Activated T-helper 17 cell treated with anti-CD3 and anti-CD28 coated beads, Interleukin-2, amount 50 U/mL, for 72 hours (primary cell): ENCODE results near the gene ZFPM1. TPM values are rescaled to one million over a fixed set of nuclear protein-coding genes. Genes with fewer than 3 reads are reported as not detected.

ENCODE experiments used
- ATAC-seq: fragments of 150-1000 bp; cut with Tn5 transposase; replicated peaks from 2 replicates; pipeline ENCODE4 v1.10.0; 2021; ENCODE audit warnings: mild to moderate bottlenecking, moderate library complexity
- H3K27ac Mint-ChIP-seq: one replicate; pipeline ENCODE4 v1.8.0; 2022; ENCODE audit warnings: mixed read lengths
- H3K27me3 Mint-ChIP-seq: one replicate; pipeline ENCODE4 v1.8.0; 2022; ENCODE audit warnings: mixed read lengths
- H3K36me3 Mint-ChIP-seq: one replicate; pipeline ENCODE4 v1.8.0; 2022; ENCODE audit warnings: low read depth, mild to moderate bottlenecking, mixed read lengths
- H3K4me1 Mint-ChIP-seq: one replicate; pipeline ENCODE4 v1.8.0; 2022; ENCODE audit warnings: mixed read lengths
- H3K4me3 Mint-ChIP-seq: one replicate; pipeline ENCODE4 v1.8.0; 2022; ENCODE audit warnings: mild to moderate bottlenecking, mixed read lengths
- H3K9me3 Mint-ChIP-seq: one replicate; pipeline ENCODE4 v1.8.0; 2022; ENCODE audit warnings: mixed read lengths
- total RNA-seq, 2 donors: library from RNA; stranded (reverse); gene quantifications; one replicate each; pipeline ENCODE4 v1.2.3, GENCODE V29; 2022

ZFPM1 gene
- total RNA-seq, 2 donors from 2014 or later = 12.2 to 22.1 TPM

- Mint-ChIP-seq H3K27me3 (no peaks in the 10 kb centered on the region), H3K9me3 (no peaks in the 10 kb centered on the region), H3K4me3 (no peak overlapping the region), H3K36me3 (peaks cover 16% of the 10 kb centered on the region), H3K4me1 (peaks cover 5% of the 10 kb centered on the region), H3K27ac (peak overlapping the region; percentile 54)
- ATAC-seq = no peak
These were observed 5.7 kb downstream of the ZFPM1 start for GRCh38 chr16:88458773-88459235.

DNA sequence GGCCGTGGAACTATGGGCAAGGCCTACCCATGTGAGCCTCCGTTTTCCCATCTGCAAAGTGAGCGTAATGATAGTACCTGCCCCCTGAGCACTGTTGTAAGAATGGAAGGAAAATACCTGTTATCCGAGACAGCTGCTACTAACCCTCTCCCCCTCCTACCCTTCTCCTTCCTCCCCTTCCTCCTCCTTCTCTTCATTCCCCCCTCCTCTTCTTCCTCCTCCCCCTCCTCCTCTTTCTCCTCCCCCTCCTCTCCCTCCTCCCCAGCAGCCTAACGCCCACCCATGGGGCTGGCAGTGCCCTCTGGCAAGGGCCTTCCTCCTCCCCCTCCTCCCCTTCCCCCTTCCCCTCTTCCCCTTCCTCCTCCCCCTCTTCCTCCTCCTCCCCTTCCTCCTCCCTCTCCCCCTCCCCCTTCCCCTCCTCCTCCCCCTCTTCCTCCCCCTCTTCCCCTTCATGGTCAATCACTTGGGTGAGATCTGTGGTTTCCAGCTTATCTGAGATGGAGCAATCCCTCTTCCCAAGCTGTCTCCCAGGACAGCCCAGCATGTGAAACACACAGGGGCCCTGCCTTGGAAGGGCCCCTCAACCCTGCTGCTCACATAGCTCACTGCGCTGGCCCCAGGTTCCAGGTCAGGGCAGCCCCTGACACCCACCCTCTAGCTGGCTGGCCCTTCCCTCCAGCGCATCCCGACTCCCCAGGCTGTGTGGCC lies 6.4 kb downstream of the ZFPM1 start:
- H3K4me3 Mint-ChIP-seq = no peak overlapping the region

DNA sequence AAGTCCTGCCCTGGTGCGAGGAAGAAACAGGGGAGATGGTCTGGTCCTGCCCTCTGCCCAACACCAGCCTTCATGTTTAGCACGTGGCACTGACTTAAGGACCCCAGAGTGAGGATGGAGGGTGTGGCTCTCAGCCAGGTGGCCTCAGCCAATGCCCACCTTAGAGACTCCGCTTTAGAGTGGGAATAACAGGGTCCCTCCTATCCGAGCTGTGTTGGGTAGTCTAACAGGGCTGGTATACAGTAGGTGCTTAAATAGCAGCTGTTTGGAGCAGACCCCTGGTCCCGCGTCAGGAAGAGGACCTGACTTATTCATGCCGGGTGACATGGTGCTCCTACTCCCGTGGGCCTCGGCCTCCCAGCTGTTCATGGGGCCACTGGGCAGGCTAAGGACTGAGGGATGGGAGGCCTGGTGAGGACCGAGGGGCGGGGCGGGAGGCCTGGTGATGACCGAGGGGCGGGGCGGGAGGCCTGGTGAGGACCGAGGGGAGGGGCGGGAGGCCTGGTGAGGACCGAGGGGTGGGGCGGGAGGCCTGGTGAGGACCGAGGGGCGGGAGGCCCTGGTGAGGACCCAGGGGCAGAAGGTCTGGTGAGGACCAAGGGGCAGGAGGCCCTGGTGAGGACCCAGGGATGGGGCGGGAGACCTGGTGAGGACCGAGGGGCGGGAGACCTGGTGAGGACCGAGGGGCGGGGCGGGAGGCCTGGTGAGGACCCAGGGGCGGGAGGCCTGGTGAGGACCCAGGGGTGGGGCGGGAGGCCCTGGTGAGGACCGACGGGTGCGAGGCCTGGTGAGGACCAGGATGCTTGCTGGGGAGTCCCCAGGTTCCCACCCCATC lies 7.6 kb downstream of the ZFPM1 start:
- H3K4me1 Mint-ChIP-seq = peaks cover 10% of the 10 kb centered on the region

More for the DNA sequence above, 6.4 kb downstream of the ZFPM1 start:
- peak overlapping the region; percentile 54 for H3K27ac Mint-ChIP-seq
- ATAC-seq = no peak
- H3K27me3 Mint-ChIP-seq = no peaks in the 10 kb centered on the region
- peaks cover 9% of the 10 kb centered on the region for H3K4me1 Mint-ChIP-seq
- H3K36me3 Mint-ChIP-seq = peaks cover 14% of the 10 kb centered on the region
- no peaks in the 10 kb centered on the region for H3K9me3 Mint-ChIP-seq

DNA sequence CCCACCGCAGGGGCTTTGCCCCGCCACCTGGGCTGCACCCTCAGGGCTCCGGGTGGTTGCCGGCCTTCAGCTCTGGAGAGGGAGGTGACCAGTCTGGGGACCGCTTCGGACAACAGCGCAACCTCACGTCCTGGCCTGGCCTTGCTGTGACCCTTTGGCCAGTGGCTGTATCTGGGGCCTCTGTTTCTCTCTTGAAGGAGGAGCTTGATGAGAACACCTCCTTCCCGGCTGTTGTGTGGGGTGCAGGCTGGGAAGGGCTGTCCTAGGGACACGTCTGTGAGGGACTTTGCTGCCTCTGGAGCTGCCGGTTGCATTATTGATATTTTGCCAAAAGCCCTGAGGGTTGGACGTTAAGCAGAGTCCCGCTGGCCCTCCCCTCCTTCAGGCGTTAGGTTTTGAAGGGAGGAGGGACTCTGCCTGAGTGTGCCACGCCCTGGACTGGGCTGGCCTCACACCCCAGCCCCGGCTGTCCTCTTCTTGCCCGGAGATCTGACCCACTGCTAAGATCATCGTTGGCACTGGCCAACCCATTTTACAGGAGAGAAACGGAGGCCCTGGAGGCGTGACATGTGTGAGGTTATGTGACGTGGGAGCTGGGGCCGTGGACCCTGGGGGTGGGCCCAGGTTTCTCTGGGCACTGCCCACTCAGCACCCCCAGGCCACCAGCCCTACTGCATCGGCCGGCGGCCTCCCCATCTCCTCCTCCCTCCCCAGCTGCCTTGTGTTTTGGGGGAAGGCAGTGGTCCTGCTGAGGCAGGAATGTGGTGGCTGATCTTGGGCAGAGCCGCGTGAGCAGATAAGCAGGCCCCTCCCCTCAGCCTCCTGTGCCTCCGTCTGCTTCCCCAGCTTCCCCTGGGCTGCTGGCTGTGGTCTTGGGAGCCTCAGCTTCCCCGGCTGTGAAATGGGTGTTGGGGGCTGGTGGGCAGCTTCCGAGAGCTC lies 8.5 kb downstream of the ZFPM1 start:
- Mint-ChIP-seq H3K36me3 (no peaks in the 10 kb centered on the region), H3K27ac (no peak overlapping the region), H3K27me3 (no peaks in the 10 kb centered on the region), H3K4me1 (peaks cover 5% of the 10 kb centered on the region), H3K9me3 (no peaks in the 10 kb centered on the region), H3K4me3 (no peak overlapping the region)
- no peak for ATAC-seq

More for the DNA sequence above, 7.6 kb downstream of the ZFPM1 start:
- H3K4me3 Mint-ChIP-seq = no peak overlapping the region
- no peaks in the 10 kb centered on the region for H3K9me3 Mint-ChIP-seq
- ATAC-seq = no peak
- H3K27me3 Mint-ChIP-seq = no peaks in the 10 kb centered on the region
- no peak overlapping the region for H3K27ac Mint-ChIP-seq
- H3K36me3 Mint-ChIP-seq = peaks cover 7% of the 10 kb centered on the region

GRCh38 chr16:88462396-88462795 lies 9.3 kb downstream of the ZFPM1 start:
- no peaks in the 10 kb centered on the region for H3K36me3 Mint-ChIP-seq
- H3K27me3 Mint-ChIP-seq = no peaks in the 10 kb centered on the region
- no peak overlapping the region for H3K27ac Mint-ChIP-seq
- no peak for ATAC-seq
- no peak overlapping the region for H3K4me3 Mint-ChIP-seq
- H3K9me3 Mint-ChIP-seq = no peaks in the 10 kb centered on the region
- H3K4me1 Mint-ChIP-seq = peaks cover 5% of the 10 kb centered on the region

DNA sequence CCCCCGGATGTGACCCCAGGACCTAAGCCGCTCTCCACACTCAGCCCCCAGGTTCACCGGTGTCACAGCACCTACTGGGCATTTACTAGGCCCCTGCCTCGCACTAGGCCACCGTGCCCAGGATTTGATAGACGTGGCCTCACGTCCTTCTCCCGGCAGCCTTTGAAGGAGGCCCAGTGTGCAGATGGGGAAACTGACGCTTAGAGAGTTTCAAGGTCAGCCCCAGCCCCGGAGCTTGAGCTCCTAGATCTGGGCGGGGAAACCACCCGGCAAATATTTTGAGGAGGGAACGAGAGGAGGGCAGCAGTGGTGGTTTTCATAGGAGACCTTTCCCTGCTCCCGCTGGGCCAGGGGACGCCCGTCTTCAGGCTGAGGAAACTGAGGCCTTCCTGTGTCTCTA lies 10.3 kb downstream of the ZFPM1 start:
- peaks cover 5% of the 10 kb centered on the region for H3K4me1 Mint-ChIP-seq

GRCh38 chr16:88464447-88465318 lies 11.6 kb downstream of the ZFPM1 start:
- Mint-ChIP-seq H3K4me3 (no peak overlapping the region), H3K4me1 (peaks cover 9% of the 10 kb centered on the region), H3K27me3 (no peaks in the 10 kb centered on the region), H3K9me3 (no peaks in the 10 kb centered on the region), H3K36me3 (no peaks in the 10 kb centered on the region), H3K27ac (peak overlapping the region; percentile 62)
- ATAC-seq = no peak

More for the DNA sequence above, 10.3 kb downstream of the ZFPM1 start:
- no peak for ATAC-seq
- Mint-ChIP-seq H3K27ac (no peak overlapping the region), H3K36me3 (no peaks in the 10 kb centered on the region), H3K27me3 (no peaks in the 10 kb centered on the region), H3K4me3 (no peak overlapping the region), H3K9me3 (no peaks in the 10 kb centered on the region)

DNA sequence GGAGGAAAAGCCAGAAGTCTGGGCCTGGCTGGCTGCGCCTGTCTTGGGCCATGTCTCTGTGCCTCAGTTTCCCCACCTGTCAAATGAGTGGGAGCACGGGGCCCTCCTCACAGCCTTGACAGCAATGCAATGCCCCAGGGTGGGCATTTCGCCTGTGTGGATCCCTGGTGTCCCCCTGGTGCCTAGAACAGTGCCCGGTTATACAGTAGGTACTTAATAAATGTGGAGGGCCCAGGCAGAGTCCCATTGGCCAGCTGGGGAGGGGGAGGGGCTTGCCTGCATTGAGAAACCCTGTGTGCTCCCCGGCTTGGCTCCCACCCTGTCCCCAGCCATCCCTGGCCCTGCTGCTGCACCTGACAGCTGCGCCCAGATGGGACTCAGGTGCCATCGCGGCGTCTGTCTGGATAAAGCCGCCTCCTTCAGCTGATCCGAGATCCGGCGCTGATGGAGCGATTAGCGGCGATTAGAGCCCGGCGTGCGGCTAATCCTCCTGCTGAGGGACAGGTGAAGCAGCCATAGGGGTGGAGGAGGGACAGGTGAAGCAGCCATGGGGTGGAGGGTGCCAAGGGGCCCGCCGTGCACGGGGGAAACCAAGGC lies 12.4 kb downstream of the ZFPM1 start:
- Mint-ChIP-seq H3K4me3 (no peak overlapping the region), H3K27ac (no peak overlapping the region), H3K36me3 (no peaks in the 10 kb centered on the region), H3K4me1 (peaks cover 16% of the 10 kb centered on the region), H3K9me3 (no peaks in the 10 kb centered on the region), H3K27me3 (no peaks in the 10 kb centered on the region)
- no peak for ATAC-seq

DNA sequence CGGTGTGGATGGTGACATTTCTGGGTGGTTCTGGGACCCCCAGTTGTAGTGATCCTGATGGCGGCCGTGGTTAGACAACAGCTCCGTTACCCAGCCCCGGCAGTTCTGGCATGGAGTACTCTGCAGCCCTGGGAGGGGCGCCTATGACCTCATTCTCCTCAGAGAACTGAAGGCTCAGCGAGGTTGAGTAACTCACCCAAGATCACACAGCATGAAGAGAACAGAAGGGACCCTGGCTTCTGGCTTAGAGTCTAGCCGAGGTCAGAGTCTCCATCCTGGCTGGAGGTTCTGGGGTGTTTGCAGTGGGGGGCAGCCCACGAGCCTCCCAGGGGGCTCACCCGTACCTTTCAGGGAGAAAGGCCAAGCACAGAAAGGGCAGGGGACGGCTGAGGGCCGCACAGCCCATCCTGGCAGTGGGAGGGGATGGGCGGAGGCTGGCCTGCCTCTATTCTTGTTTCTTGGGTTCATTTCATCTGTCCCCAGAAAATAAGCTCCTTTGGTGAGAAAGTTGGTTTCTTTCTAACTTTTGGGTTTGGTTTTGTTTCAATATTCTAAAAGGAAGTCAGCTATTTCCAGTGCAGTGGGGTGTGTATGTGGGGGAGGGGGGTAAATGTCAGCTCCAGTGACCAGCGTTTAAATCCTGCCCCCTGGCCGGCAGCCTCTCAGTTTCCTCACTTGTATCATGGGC lies 13.2 kb downstream of the ZFPM1 start:
- Mint-ChIP-seq H3K9me3 (no peaks in the 10 kb centered on the region), H3K27me3 (no peaks in the 10 kb centered on the region), H3K27ac (no peak overlapping the region), H3K36me3 (no peaks in the 10 kb centered on the region), H3K4me3 (peak overlapping the region; percentile 42), H3K4me1 (peaks cover 20% of the 10 kb centered on the region)
- peak; percentile 45 for ATAC-seq

- H3K27ac Mint-ChIP-seq = no peak overlapping the region
- H3K4me1 Mint-ChIP-seq = peaks cover 20% of the 10 kb centered on the region
- no peaks in the 10 kb centered on the region for H3K36me3 Mint-ChIP-seq
- H3K27me3 Mint-ChIP-seq = no peaks in the 10 kb centered on the region
- no peak overlapping the region for H3K4me3 Mint-ChIP-seq
- no peaks in the 10 kb centered on the region for H3K9me3 Mint-ChIP-seq
- no peak for ATAC-seq
These were observed 13.9 kb downstream of the ZFPM1 start for GRCh38 chr16:88466949-88467348.

GRCh38 chr16:88467541-88467944 lies 14.5 kb downstream of the ZFPM1 start:
- Mint-ChIP-seq H3K4me1 (peaks cover 20% of the 10 kb centered on the region), H3K4me3 (no peak overlapping the region), H3K27ac (no peak overlapping the region), H3K9me3 (no peaks in the 10 kb centered on the region), H3K27me3 (no peaks in the 10 kb centered on the region), H3K36me3 (no peaks in the 10 kb centered on the region)
- no peak for ATAC-seq

GRCh38 chr16:88468275-88469129 lies 15.4 kb downstream of the ZFPM1 start:
- H3K4me1 Mint-ChIP-seq = peaks cover 20% of the 10 kb centered on the region
- no peaks in the 10 kb centered on the region for H3K9me3 Mint-ChIP-seq
- H3K4me3 Mint-ChIP-seq = peak overlapping the region; percentile 48
- H3K27me3 Mint-ChIP-seq = no peaks in the 10 kb centered on the region
- H3K27ac Mint-ChIP-seq = no peak overlapping the region
- no peaks in the 10 kb centered on the region for H3K36me3 Mint-ChIP-seq
- ATAC-seq = peak; percentile 68
